NOMO-1 treated with dmso at 0.1 percent for 144 hours (cell line): ENCODE data around the gene WWOX.

Experiments used
- DNase-seq: peaks from one replicate; lab custom pipeline; 2025; ENCODE audit not compliant: unreplicated experiment; lab: John Stamatoyannopoulos, UW

Gene WWOX

DNA sequence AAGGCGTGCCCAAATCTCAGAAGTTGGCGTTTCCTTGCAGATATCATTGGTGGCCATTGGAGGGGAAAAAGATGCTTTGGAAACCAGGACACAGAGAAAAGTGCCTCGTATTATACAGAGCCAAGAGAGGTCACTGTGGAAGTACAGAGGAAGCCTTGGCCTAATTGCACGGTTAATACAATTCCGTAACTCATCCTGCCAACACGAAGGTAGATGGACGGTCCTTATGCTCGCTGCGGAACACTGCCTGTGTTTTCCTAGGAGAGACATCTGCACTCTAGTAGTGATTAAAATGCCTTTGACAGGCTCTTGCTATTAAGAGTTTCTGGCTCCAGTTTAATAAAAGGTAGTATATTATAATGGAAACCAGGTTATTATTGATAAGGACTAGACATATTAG is 536.4 kb downstream of the WWOX start:
- no peak for DNase-seq

GRCh38 chr16:78638371-78638770 is 538.9 kb downstream of the WWOX start:
- no peak for DNase-seq

GRCh38 chr16:78639775-78640174 is 540.3 kb downstream of the WWOX start:
- no peak for DNase-seq

DNA sequence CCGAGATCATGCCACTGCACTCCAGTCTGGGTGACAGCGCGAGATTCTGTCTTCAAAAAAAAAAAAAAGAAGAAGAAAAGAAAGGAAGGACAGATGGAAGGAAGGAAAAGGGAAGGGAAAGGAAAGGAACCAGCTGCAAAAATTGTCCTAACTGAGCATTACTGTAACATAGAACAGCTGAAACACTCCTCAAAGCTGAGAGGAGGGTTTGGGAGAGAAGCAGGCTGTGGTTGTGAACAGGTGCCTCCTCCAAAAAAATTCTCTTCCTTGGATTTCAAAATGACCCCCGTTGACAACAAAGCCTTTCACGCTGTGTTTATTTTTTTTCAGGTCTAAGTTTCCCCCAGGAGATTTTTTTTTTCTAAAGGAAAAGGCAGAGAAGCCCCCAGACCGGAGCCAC is 541.4 kb downstream of the WWOX start:
- no peak for DNase-seq

- DNase-seq = no peak
These were observed 542.0 kb downstream of the WWOX start for GRCh38 chr16:78641433-78641832.

DNA sequence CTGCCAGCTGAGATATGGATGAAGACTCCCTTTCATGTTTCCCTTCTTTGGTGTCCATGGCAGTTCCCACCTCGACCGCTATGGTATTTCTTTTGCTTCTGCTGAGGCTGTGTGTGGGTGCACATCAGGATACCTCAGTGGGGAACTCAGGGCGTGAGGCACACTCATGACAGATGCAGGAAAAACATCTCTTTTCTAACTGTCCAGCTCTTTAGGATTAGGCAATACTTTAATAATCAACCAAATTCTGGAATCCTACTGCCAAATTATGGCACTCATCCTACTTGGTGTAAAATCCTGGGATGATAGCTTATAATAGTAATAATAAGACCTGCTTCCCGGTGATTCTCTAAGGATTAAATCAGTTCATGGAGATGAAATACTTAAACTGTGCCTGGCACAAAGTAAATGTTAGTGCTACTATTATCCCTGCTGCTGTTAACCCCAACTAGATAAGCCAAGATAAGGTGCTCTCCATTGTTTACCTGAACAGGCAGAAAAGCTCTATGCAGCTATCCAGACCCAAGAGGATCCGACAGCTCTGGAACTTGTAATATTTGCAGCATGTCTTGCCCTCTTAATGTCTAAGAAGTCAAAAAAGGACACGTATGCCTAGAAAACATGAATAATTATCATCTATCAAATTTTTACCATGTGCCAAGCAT is 543.3 kb downstream of the WWOX start:
- DNase-seq = no peak

DNA sequence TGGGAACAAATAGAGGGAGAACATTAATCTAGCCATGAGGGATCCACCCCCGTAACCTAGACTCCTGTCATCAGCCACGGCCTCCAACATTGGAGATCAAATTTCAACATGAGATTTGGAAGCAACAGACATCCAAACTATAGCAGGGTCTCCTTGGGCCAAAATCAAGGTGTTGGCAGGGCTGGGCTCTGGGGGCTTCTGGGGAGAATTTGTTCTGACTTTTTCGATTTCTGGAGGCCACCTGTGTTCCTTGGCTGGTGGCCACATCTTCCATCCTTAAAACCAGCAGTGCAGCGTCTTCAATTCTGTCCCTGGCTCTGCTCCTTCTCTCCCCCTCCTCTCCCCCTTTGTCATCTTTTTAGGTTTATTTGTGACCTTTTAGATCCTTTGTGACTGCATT is 546.2 kb downstream of the WWOX start:
- no peak for DNase-seq

- DNase-seq = no peak
These were observed 547.6 kb downstream of the WWOX start for GRCh38 chr16:78647019-78647418.

DNA sequence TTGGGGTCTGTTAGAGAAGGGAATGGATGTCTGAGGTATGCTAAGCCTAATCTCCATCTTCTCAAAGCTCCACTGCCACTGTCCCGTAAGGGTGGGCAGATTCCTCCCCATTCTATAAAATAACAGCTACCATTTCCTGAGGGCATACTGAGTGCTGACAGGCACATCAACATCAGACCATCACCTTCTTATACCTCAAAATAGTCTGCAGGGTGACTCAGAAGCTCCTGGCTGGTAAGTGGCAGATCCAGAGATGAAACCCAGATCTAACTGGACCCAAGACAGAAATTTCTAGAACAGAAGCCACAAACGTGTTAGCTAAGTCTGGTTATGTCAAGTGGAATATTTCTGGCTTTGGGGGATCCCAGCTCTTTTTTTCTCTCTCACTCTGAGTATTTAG is 548.0 kb downstream of the WWOX start:
- DNase-seq = no peak

GRCh38 chr16:78648517-78648916 is 549.1 kb downstream of the WWOX start:
- no peak for DNase-seq

- no peak for DNase-seq
These were observed 551.1 kb downstream of the WWOX start for GRCh38 chr16:78650339-78651074.

- no peak for DNase-seq
These were observed 555.5 kb downstream of the WWOX start for GRCh38 chr16:78654929-78655328.

DNA sequence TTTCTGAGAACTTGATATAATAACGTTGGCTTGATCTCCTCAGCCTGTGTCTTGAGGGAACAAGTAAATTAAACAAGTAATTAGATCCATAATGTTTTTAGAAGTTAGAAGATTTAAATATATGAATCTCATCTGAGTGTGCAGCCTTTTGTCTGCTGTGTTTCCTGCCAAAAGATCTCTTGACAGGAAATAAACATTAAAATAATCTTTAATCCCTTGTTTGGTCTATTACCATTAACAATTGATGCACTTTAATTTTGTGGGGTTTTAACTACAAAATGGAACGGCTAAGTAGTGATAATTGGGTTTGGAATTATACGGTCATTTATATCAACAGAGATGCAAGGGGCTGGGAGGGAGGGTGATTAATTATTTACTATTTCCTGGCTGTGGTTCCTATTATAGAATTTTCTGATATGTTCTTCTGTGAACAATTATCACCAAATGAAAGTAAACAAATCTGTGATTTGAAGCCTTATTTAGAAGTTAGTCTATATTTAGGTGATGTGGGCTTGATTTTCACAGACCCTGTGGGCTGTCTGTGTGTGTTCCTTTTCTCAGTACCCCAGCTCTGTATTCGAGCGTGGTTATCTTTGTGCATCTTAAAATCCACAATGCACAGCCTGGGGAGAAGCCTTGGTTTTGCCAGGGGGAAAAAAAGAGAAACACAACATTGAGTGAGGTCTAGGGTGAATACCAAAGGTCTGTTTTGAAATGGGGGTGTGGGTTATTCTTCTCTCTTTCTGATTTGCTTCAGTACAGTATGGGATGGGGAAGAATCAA is 556.1 kb downstream of the WWOX start:
- no peak for DNase-seq

- DNase-seq = no peak
These were observed 557.4 kb downstream of the WWOX start for GRCh38 chr16:78656887-78657286.

- no peak for DNase-seq
These were observed 559.8 kb downstream of the WWOX start for GRCh38 chr16:78659216-78659615.

GRCh38 chr16:78659668-78660217 is 560.3 kb downstream of the WWOX start:
- DNase-seq = no peak

DNA sequence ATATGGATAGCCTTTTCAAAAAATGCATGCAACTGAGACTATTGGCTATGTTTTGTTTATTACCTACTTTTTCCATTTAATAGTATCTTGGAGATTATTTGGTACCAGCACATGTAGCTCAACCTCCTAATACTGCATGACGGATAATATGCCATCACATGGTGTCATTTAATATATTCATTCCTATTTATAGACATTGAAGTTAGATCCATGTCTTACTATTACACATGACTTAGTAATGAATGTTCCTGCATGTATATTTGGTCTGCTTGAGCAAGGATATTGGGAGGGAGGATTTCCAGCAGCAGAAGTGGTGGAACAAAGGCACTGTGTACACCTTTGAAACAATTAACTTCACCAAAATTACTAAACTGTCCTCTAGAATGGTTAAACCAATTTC is 561.3 kb downstream of the WWOX start:
- DNase-seq = no peak

DNA sequence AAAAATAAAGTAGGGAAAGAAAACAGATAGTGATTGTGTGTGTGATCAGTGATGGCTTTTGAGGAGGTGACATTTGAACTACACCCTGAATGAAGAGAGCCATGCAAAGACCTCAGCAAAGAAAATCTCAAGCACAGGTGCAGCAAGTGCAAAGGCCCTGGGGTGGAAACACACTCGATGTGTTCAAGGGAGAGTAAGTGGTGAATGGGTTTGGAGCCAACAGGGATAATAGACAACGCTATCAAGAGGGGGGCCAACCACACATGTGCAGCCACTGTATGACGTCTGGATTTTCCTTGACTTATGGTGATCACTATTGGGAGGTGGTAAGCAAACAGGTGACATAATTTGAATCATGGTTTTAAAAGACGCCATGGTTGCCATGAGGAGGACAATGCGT is 564.2 kb downstream of the WWOX start:
- no peak for DNase-seq

DNA sequence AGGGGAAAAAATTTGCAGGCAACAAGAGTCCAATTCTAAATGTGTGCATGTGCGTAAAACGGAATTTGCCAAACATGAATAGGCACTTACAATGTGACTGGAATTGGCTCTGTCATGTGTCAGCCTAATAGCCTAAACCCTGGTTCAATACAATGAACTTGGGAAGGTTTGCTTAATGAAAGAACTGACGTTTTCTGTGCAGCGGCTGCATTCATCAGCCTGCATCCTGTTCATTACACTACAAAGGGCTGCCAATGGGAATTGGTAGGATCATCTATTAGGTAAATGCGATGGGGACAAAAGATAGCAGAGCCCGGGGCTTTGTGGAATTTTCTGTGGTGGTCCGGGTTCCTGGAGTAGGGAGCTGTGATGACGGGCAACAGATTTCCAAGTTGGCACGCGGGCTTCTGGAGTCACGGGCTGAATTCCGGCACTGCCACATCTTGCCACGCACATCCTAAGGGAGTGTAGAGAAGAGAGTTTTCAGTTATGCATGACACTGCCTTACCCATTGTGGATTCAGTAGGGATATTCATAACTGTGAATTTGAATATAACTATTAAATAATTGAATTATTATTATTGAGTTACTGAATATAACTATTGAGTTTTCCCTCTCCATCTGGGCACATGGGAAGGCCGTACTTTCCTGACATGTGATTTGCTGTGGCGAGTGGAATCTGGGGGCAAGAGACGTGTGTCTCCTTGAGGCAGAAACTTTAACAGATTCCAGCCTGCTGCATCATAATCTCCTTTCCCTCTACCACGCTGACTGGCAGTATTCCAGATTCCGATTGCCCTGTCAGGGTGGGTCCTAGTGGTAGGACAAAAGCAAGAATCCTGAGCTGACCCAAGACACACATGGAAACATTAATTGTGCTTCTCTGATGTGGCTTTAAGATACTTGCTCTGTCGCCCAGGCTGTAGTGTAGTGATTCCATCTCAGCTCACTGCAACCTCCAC is 565.6 kb downstream of the WWOX start:
- DNase-seq = no peak

DNA sequence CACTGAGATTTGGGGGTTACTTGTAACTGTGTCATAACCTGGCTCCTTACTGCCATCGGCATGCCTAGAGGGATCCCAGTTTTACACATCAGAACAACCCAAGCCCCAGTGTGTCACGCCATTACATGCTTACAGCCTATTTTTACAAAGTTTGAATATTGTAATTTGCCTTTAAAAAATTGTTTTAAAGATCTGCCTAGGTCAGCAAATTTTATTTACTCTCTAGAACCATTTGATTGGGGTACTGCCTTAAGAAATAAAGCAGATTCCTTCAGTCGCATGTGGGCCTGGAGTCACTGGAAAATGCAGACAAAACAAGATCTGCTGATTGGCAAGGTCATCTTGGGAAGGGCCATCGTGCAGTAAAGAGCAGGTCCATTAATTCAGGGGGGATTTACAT is 566.9 kb downstream of the WWOX start:
- no peak for DNase-seq

DNA sequence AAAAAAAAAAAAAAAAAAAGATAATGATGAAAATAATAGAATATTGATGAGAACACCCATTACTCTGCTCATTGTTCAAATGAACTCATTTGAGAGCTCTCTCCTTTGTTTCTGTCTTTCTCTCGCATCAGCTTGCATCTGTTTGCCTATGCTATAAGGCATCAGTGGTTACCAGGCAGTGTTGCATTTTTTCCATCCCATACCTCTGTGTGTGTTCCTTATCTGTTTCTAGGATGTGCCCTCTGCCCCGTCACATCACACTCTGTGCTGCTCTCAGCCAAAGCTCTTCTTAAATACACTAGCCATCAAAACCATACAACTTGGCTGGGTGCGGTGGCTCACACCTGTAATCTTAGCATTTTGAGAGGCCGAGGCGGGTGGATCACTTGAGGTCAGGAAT is 568.2 kb downstream of the WWOX start:
- no peak for DNase-seq
